ENCODE data around the gene MPHOSPH9.
"Not testable (repeated sequence)": the region's sequence is repeated elsewhere in the genome, so short reads cannot be mapped to it uniquely, and the experiment has no call there.

The MPHOSPH9 gene

GRCh38 chr12:123250471-123251383, 17.8 kb upstream of the MPHOSPH9 start:
- TF ChIP-seq RARB (CRISPR knock-in tag; IDR thresholded peaks at IDR 0.05): no peak
- TF ChIP-seq OSR1 (CRISPR knock-in tag; IDR thresholded peaks at IDR 0.05): no peak
- TF ChIP-seq BACH2 (CRISPR knock-in tag; IDR thresholded peaks at IDR 0.05; ENCODE audit: borderline replicate concordance): no peak
- TF ChIP-seq, protein P1, sequence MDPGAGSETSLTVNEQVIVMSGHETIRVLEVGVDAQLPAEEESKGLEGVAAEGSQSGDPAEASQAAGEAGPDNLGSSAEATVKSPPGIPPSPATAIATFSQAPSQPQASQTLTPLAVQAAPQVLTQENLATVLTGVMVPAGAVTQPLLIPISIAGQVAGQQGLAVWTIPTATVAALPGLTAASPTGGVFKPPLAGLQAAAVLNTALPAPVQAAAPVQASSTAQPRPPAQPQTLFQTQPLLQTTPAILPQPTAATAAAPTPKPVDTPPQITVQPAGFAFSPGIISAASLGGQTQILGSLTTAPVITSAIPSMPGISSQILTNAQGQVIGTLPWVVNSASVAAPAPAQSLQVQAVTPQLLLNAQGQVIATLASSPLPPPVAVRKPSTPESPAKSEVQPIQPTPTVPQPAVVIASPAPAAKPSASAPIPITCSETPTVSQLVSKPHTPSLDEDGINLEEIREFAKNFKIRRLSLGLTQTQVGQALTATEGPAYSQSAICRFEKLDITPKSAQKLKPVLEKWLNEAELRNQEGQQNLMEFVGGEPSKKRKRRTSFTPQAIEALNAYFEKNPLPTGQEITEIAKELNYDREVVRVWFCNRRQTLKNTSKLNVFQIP (CRISPR knock-in tag; IDR thresholded peaks at IDR 0.05; ENCODE audit: borderline replicate concordance, low read depth): no peak
- no peak for TF ChIP-seq TCF4 (CRISPR knock-in tag; IDR thresholded peaks at IDR 0.05; ENCODE audit: borderline replicate concordance)
- ATAC-seq: no peak

GRCh38 chr12:123248996-123249741, 16.2 kb upstream of the MPHOSPH9 start:
- ATAC-seq: not testable (repeated sequence)

GRCh38 chr12:123248129-123248528, 15.2 kb upstream of the MPHOSPH9 start:
- not testable (repeated sequence) for ATAC-seq

- ATAC-seq: no peak
These were observed 12.7 kb upstream of the MPHOSPH9 start for GRCh38 chr12:123245678-123246077.

GRCh38 chr12:123243671-123244262, 10.8 kb upstream of the MPHOSPH9 start:
- TF ChIP-seq ARNTL (CRISPR knock-in tag; IDR thresholded peaks at IDR 0.05; ENCODE audit: borderline replicate concordance, low read depth): no peak
- no peak for TF ChIP-seq TCF4 (CRISPR knock-in tag; IDR thresholded peaks at IDR 0.05; ENCODE audit: borderline replicate concordance)
- TF ChIP-seq, protein P2, sequence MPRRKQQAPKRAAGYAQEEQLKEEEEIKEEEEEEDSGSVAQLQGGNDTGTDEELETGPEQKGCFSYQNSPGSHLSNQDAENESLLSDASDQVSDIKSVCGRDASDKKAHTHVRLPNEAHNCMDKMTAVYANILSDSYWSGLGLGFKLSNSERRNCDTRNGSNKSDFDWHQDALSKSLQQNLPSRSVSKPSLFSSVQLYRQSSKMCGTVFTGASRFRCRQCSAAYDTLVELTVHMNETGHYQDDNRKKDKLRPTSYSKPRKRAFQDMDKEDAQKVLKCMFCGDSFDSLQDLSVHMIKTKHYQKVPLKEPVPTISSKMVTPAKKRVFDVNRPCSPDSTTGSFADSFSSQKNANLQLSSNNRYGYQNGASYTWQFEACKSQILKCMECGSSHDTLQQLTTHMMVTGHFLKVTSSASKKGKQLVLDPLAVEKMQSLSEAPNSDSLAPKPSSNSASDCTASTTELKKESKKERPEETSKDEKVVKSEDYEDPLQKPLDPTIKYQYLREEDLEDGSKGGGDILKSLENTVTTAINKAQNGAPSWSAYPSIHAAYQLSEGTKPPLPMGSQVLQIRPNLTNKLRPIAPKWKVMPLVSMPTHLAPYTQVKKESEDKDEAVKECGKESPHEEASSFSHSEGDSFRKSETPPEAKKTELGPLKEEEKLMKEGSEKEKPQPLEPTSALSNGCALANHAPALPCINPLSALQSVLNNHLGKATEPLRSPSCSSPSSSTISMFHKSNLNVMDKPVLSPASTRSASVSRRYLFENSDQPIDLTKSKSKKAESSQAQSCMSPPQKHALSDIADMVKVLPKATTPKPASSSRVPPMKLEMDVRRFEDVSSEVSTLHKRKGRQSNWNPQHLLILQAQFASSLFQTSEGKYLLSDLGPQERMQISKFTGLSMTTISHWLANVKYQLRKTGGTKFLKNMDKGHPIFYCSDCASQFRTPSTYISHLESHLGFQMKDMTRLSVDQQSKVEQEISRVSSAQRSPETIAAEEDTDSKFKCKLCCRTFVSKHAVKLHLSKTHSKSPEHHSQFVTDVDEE (CRISPR knock-in tag; IDR thresholded peaks at IDR 0.05): no peak
- TF ChIP-seq, protein P1 (CRISPR knock-in tag; IDR thresholded peaks at IDR 0.05; ENCODE audit: borderline replicate concordance, low read depth): no peak
- ATAC-seq: no peak; the same call in 2 of the 3 replicates

More at GRCh38 chr12:123245678-123246077, 12.7 kb upstream of the MPHOSPH9 start:
- no peak for TF ChIP-seq ZC3H10 (CRISPR knock-in tag; IDR thresholded peaks at IDR 0.05)

GRCh38 chr12:123242116-123242904, 9.4 kb upstream of the MPHOSPH9 start:
- no peak for TF ChIP-seq ZNF8 (CRISPR knock-in tag; IDR thresholded peaks at IDR 0.05)
- TF ChIP-seq, protein P3, sequence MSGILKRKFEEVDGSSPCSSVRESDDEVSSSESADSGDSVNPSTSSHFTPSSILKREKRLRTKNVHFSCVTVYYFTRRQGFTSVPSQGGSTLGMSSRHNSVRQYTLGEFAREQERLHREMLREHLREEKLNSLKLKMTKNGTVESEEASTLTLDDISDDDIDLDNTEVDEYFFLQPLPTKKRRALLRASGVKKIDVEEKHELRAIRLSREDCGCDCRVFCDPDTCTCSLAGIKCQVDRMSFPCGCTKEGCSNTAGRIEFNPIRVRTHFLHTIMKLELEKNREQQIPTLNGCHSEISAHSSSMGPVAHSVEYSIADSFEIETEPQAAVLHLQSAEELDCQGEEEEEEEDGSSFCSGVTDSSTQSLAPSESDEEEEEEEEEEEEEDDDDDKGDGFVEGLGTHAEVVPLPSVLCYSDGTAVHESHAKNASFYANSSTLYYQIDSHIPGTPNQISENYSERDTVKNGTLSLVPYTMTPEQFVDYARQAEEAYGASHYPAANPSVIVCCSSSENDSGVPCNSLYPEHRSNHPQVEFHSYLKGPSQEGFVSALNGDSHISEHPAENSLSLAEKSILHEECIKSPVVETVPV (CRISPR knock-in tag; IDR thresholded peaks at IDR 0.05): no peak
- no peak; the same call in 2 of the 3 replicates for ATAC-seq

Data from SK-N-SH treated with all-trans-retinoic acid at 6 μM for 48 hours (cell line).